ENCODE data around the gene NDUFS1. TPM values are rescaled to one million over a fixed set of nuclear protein-coding genes. Genes with fewer than 3 reads are reported as not detected.
A peak's percentile ranks its signal among the peaks of the same experiment; 100 is the strongest.

The NDUFS1 gene
- total RNA-seq, 1 experiment from 2014 or later: 102 TPM

DNA sequence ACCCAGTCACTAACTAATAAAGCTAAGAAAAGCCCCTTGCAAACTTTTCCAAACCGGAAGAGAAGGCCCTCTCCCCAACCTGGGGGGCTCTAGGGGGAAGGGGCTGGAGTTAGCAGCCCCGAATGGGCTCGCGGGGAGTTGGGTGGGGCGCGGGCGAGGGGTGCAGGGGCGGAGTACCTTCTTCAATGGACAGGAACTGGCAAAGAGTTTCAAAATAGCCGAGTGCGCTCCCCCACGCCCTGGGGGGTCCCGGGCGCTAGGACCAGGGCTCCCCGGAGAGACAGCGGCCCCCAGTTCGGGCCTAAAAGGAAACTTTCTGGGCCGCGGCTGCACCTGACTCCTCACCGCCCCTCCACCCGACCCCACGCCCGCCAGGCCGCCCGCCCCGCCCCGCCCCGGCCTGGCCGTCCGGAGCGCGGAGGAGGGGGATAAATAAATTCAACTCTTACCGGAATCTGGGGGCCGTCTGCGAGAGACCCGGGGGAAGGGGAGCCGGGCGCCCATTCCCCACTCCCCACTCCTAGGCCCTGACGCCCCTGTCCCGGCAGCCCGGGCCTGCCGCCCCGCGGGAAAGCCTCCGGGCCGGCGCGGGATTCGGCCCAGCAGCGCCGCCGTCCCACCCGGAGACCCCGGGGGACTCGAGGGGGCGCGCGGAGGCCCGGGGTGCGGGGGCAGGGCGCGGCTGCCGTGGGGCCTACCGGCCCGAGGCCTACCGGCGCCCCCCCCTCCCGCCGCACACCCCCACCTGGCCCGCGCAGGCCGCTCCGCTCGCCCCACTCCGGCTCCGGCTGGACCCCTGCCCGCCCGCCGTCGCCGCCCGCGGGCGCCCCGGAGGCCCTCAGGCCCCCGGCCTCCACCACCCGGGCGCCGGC, 74.1 kb downstream of the NDUFS1 start:
- peaks cover 18% of the 10 kb centered on the region; the same call in 1 of the 2 replicates for H3K79me2 ChIP-seq (ENCODE audit: insufficient read depth, low read length)

More for the DNA sequence above, 74.1 kb downstream of the NDUFS1 start:
- Histone ChIP-seq H3K79me1 (ENCODE audit: insufficient read depth, low read depth, low read length, poor library complexity, severe bottlenecking) (no peaks in the 10 kb centered on the region), H3K56ac (ENCODE audit: insufficient read length, low read depth, low read length) (no peak overlapping the region), H3K4ac (ENCODE audit: low read depth, low read length) (no peak overlapping the region), H3K14ac (ENCODE audit: insufficient read depth, low read length) (peak overlapping the region; percentile 81), H3K23me2 (ENCODE audit: insufficient read length, low read depth, low read length, poor library complexity, severe bottlenecking) (no peaks in the 10 kb centered on the region), H3T11ph (ENCODE audit: low read length) (no peak overlapping the region), H3K27me3 (ENCODE audit: insufficient read depth, low read length) (no peaks in the 10 kb centered on the region), H3K4me2 (ENCODE audit: insufficient read depth, insufficient read length, low read length) (peak overlapping the region; percentile 91), H3K18ac (ENCODE audit: insufficient read length, low read depth, low read length) (no peak overlapping the region), H3K9me3 (ENCODE audit: control insufficient read depth, low read depth, low read length) (no peaks in the 10 kb centered on the region), H3K4me1 (ENCODE audit: insufficient read depth, low read length) (peaks cover 5% of the 10 kb centered on the region; the same call in 1 of the 2 replicates), H2BK20ac (ENCODE audit: low read depth, low read length, poor library complexity, severe bottlenecking) (no peak overlapping the region), H2BK15ac (ENCODE audit: low read depth, low read length) (no peak overlapping the region), H3K27ac (ENCODE audit: insufficient read length, low read depth, low read length) (peak overlapping the region; percentile 98), H4K5ac (ENCODE audit: insufficient read length, low read depth, low read length) (no peak overlapping the region), H2BK120ac (ENCODE audit: low read depth, low read length, poor library complexity, severe bottlenecking) (no peak overlapping the region), H2AK5ac (ENCODE audit: insufficient read length, low read length) (no peak overlapping the region), H3K9ac (ENCODE audit: extremely low read depth, insufficient read length, low read length) (peak overlapping the region; percentile 94), H2BK12ac (ENCODE audit: insufficient read length, low read depth, low read length) (no peak overlapping the region), H3K23ac (ENCODE audit: insufficient read length, low read depth, low read length) (no peak overlapping the region), H4K91ac (ENCODE audit: insufficient read length, low read depth, low read length) (no peak overlapping the region), H4K20me1 (ENCODE audit: control insufficient read depth, insufficient read depth, insufficient read length) (no peaks in the 10 kb centered on the region), H2BK5ac (ENCODE audit: insufficient read length, low read length) (no peak overlapping the region), H4K8ac (replicated peaks; ENCODE audit: insufficient read length, low read depth, low read length) (no peak overlapping the region), H2AFZ (ENCODE audit: low read length) (no peak overlapping the region)
- WGBS (ENCODE audit: extremely low coverage, insufficient read length, low lambda C conversion rate): no CpG with 5 or more reads among the region's 88 CpGs
- TF ChIP-seq, protein P1, sequence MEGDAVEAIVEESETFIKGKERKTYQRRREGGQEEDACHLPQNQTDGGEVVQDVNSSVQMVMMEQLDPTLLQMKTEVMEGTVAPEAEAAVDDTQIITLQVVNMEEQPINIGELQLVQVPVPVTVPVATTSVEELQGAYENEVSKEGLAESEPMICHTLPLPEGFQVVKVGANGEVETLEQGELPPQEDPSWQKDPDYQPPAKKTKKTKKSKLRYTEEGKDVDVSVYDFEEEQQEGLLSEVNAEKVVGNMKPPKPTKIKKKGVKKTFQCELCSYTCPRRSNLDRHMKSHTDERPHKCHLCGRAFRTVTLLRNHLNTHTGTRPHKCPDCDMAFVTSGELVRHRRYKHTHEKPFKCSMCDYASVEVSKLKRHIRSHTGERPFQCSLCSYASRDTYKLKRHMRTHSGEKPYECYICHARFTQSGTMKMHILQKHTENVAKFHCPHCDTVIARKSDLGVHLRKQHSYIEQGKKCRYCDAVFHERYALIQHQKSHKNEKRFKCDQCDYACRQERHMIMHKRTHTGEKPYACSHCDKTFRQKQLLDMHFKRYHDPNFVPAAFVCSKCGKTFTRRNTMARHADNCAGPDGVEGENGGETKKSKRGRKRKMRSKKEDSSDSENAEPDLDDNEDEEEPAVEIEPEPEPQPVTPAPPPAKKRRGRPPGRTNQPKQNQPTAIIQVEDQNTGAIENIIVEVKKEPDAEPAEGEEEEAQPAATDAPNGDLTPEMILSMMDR (conservative IDR thresholded peaks at IDR 0.05): no peak
- Mint-ChIP-seq H3K27me3 (ENCODE audit: low read depth) (no peaks in the 10 kb centered on the region), H3K27ac (peak overlapping the region; percentile 98 to 100 (median 100)), H3K9me3 (no peaks in the 10 kb centered on the region), H3K36me3 (ENCODE audit: insufficient read depth in 1 of 3, low read depth in 3 of 3) (peaks cover 11 to 29% (median 19%) of the 10 kb centered on the region in 3 experiments; a peak in 6 of 7 replicates), H3K4me3 (peak overlapping the region; percentile 94 to 96), H3K4me1 (peaks cover 23 to 37% of the 10 kb centered on the region in 2 experiments)
- DNase-seq: peak; percentile 37
